ENCODE data around the gene GRXCR1.

DNA sequence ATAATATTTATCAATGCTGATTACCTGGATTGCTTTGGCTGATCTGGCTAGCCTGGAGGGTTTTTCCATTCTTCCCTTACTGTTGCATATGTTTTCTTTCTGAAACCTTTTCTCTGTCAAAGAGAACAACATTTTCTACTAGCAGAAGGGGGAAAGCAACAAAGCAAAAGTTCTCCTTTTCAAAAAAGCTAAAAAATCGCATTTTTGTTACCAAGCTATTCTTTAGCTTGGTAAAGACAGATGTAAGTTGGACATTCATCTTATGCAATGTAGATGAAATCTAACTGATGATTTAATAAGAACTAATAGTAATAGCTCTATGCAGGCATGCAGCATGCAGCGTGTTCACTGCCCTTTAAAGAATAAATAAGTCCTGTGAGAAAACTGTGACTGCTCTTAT, at the start of gene GRXCR1:
- TF ChIP-seq, protein P1, sequence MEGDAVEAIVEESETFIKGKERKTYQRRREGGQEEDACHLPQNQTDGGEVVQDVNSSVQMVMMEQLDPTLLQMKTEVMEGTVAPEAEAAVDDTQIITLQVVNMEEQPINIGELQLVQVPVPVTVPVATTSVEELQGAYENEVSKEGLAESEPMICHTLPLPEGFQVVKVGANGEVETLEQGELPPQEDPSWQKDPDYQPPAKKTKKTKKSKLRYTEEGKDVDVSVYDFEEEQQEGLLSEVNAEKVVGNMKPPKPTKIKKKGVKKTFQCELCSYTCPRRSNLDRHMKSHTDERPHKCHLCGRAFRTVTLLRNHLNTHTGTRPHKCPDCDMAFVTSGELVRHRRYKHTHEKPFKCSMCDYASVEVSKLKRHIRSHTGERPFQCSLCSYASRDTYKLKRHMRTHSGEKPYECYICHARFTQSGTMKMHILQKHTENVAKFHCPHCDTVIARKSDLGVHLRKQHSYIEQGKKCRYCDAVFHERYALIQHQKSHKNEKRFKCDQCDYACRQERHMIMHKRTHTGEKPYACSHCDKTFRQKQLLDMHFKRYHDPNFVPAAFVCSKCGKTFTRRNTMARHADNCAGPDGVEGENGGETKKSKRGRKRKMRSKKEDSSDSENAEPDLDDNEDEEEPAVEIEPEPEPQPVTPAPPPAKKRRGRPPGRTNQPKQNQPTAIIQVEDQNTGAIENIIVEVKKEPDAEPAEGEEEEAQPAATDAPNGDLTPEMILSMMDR (IDR thresholded peaks at IDR 0.05; ENCODE audit: low read length) = no peak
- no peak for TF ChIP-seq EZH2 (IDR thresholded peaks at IDR 0.05; ENCODE audit: borderline replicate concordance, low read length)

Data from OCI-LY1 (cell line).